ENCODE results near the gene TMEM253. TPM values are rescaled to one million over a fixed set of nuclear protein-coding genes. Genes with fewer than 3 reads are reported as not detected.

The TMEM253 gene
- total and polyA plus RNA-seq, 9 of the 15 experiments (the other 6 are each of a cell fraction or from before 2014, with no cell fraction given) = 0.11 to 0.61 (median 0.26) TPM; not detected in 3

- TF ChIP-seq THRB (CRISPR knock-in tag; conservative IDR thresholded peaks at IDR 0.05) = no peak
- no peak for TF ChIP-seq TGIF2 (CRISPR knock-in tag; IDR thresholded peaks at IDR 0.05)
- no peak for TF ChIP-seq ZBTB5 (IDR thresholded peaks at IDR 0.05)
- TF ChIP-seq TAL1 (IDR thresholded peaks at IDR 0.05) = no peak
- no peak for TF ChIP-seq GATAD2A (IDR thresholded peaks at IDR 0.05)
- no peak for TF ChIP-seq THAP7 (CRISPR knock-in tag; IDR thresholded peaks at IDR 0.05)
- no peak for TF ChIP-seq TEAD2 (tag; IDR thresholded peaks at IDR 0.05)
- TF ChIP-seq LEF1 (IDR thresholded peaks at IDR 0.05) = no peak
- peak; percentile 42; the same call in 1 of the 2 replicates for TF ChIP-seq ARID3A (IDR thresholded peaks at IDR 0.05; ENCODE audit: borderline replicate concordance, low read depth, low read length)
- no peak for TF ChIP-seq TCFL5 (CRISPR knock-in tag; conservative IDR thresholded peaks at IDR 0.05)
- no peak for TF ChIP-seq PTRF (tag; IDR thresholded peaks at IDR 0.05)
- no peak for TF ChIP-seq ETV1 (tag; conservative IDR thresholded peaks at IDR 0.05; ENCODE audit: low read depth)
- TF ChIP-seq BCL6 (CRISPR knock-in tag; IDR thresholded peaks at IDR 0.05) = no peak
- TF ChIP-seq ASH1L (IDR thresholded peaks at IDR 0.05; ENCODE audit: borderline replicate concordance, low read depth, partially characterized antibody) = no peak
- TF ChIP-seq ARNT (IDR thresholded peaks at IDR 0.05) = no peak
- peak; percentile 67 for TF ChIP-seq DACH1 (IDR thresholded peaks at IDR 0.05; ENCODE audit: partially characterized antibody)
- TF ChIP-seq STAT5A (IDR thresholded peaks at IDR 0.05; ENCODE audit: borderline replicate concordance, low read length) = no peak
- no peak for TF ChIP-seq PCBP1 (IDR thresholded peaks at IDR 0.05; ENCODE audit: low read depth, low read length, poor library complexity, severe bottlenecking)
- TF ChIP-seq CBFB (CRISPR knock-in tag; IDR thresholded peaks at IDR 0.05) = no peak
- no peak for TF ChIP-seq ZNF311 (CRISPR knock-in tag; IDR thresholded peaks at IDR 0.05)
- TF ChIP-seq ZNF695 (CRISPR knock-in tag; IDR thresholded peaks at IDR 0.05) = no peak
- TF ChIP-seq PHF8 (IDR thresholded peaks at IDR 0.05; ENCODE audit: borderline replicate concordance, low read length) = no peak
- TF ChIP-seq CHD1 (IDR thresholded peaks at IDR 0.05; ENCODE audit: low read length) = no peak
- no peak for TF ChIP-seq LCOR (CRISPR knock-in tag; IDR thresholded peaks at IDR 0.05)
- no peak for TF ChIP-seq ZNF707 (CRISPR knock-in tag; conservative IDR thresholded peaks at IDR 0.05)
Measured at GRCh38 chr14:21136024-21136423, 35.2 kb downstream of the TMEM253 start (continued).

Measured in K562 (cell line).